Stomach (tissue), 4 donors: ENCODE measurements around the gene ZDHHC8.

ENCODE experiments used
- CTCF ChIP-seq, 7 experiments: fragments of 450-650 bp in 4 of 7; fragments of 200-600 bp in 3 of 7; sonication (generic) in 3 of 7; IDR thresholded peaks; one replicate each; pipeline ENCODE4 v1.5.1; 2016 to 2019; ENCODE audit warnings: antibody characterized with exemption in 7 of 7, control low read depth in 2 of 7, mild to moderate bottlenecking in 1 of 7
- POLR2A ChIP-seq, 4 donors: fragments of 450-650 bp; IDR thresholded peaks; one replicate each; pipeline ENCODE4 v1.6.1; 2016; ENCODE audit warnings: antibody characterized with exemption in 4 of 4, control low read depth in 2 of 4, mild to moderate bottlenecking in 1 of 4, moderate library complexity in 1 of 4
- POLR2AphosphoS5 ChIP-seq, 3 donors: sonication (generic); formaldehyde crosslinking; IDR thresholded peaks; one replicate each; pipeline ENCODE4 v1.6.1; 2016; ENCODE audit warnings: antibody characterized with exemption in 3 of 3

- TF ChIP-seq POLR2A (IDR thresholded peaks at IDR 0.05) (no peak), CTCF (IDR thresholded peaks at IDR 0.05) (no peak), POLR2AphosphoS5 (IDR thresholded peaks at IDR 0.05) (no peak)
These were observed 18.7 kb upstream of the ZDHHC8 start for GRCh38 chr22:20112623-20113511.
